ENCODE measurements around the gene CARD18.

The CARD18 gene

GRCh38 chr11:105181521-105181920 lies 42.0 kb upstream of the CARD18 start:
- Histone ChIP-seq H3K4me3 (ENCODE audit: low read length) (no peak overlapping the region), H3K4me2 (ENCODE audit: low read depth, low read length) (no peak overlapping the region), H3K36me3 (replicated peaks; ENCODE audit: insufficient read depth, low read length) (no peaks in the 10 kb centered on the region), H3K79me2 (ENCODE audit: low read length) (no peaks in the 10 kb centered on the region), H3F3A (ENCODE audit: insufficient read depth, low read length) (no peaks in the 10 kb centered on the region), H3K27ac (ENCODE audit: low read length) (no peak overlapping the region), H2AFZ (ENCODE audit: low read length) (no peak overlapping the region), H3K9me2 (replicated peaks; ENCODE audit: insufficient read depth, low read length) (no peaks in the 10 kb centered on the region), H3K9me3 (replicated peaks; ENCODE audit: insufficient read depth, low read length) (no peaks in the 10 kb centered on the region), H4K20me1 (ENCODE audit: insufficient read depth, low read length) (no peaks in the 10 kb centered on the region), H3K4me1 (ENCODE audit: low read length) (no peaks in the 10 kb centered on the region), H3K9ac (ENCODE audit: low read length) (no peak overlapping the region), H3K27me3 (replicated peaks; ENCODE audit: insufficient read depth, low read length) (no peaks in the 10 kb centered on the region)
- DNase-seq: no peak
- no peak for TF ChIP-seq EZH2phosphoT487 (IDR thresholded peaks at IDR 0.05; ENCODE audit: low read length)
- no peak for TF ChIP-seq EZH2 (optimal IDR thresholded peaks at IDR 0.05; ENCODE audit: low read depth, low read length)
- TF ChIP-seq, protein P1, sequence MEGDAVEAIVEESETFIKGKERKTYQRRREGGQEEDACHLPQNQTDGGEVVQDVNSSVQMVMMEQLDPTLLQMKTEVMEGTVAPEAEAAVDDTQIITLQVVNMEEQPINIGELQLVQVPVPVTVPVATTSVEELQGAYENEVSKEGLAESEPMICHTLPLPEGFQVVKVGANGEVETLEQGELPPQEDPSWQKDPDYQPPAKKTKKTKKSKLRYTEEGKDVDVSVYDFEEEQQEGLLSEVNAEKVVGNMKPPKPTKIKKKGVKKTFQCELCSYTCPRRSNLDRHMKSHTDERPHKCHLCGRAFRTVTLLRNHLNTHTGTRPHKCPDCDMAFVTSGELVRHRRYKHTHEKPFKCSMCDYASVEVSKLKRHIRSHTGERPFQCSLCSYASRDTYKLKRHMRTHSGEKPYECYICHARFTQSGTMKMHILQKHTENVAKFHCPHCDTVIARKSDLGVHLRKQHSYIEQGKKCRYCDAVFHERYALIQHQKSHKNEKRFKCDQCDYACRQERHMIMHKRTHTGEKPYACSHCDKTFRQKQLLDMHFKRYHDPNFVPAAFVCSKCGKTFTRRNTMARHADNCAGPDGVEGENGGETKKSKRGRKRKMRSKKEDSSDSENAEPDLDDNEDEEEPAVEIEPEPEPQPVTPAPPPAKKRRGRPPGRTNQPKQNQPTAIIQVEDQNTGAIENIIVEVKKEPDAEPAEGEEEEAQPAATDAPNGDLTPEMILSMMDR (IDR thresholded peaks at IDR 0.05; ENCODE audit: low read length): no peak

DNA sequence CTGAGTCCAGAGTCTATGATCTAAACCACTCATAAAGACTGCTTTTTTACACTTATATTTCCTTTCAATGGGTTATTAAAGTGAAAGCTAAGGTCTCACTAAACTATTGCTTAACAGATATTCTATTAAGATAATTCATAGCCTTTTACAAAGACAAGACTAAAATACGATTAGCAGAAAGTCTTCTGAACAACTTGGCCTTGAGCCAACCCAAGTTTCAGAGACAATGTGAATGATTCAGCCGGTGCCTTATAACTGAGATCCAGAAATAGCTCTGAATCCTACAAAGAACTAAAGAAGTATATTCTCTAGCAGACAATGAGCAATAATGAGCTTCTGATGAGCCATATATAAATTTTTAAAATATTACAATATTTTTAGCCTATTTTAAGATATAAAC lies 41.5 kb upstream of the CARD18 start:
- Histone ChIP-seq H3K4me2 (ENCODE audit: low read depth, low read length) (no peak overlapping the region), H4K20me1 (ENCODE audit: insufficient read depth, low read length) (no peaks in the 10 kb centered on the region), H3K4me3 (ENCODE audit: low read length) (no peak overlapping the region), H3K4me1 (ENCODE audit: low read length) (no peaks in the 10 kb centered on the region), H3K36me3 (replicated peaks; ENCODE audit: insufficient read depth, low read length) (no peaks in the 10 kb centered on the region), H3K27ac (ENCODE audit: low read length) (no peak overlapping the region), H3K9me3 (replicated peaks; ENCODE audit: insufficient read depth, low read length) (no peaks in the 10 kb centered on the region), H3K27me3 (replicated peaks; ENCODE audit: insufficient read depth, low read length) (no peaks in the 10 kb centered on the region), H2AFZ (ENCODE audit: low read length) (no peak overlapping the region), H3K9me2 (replicated peaks; ENCODE audit: insufficient read depth, low read length) (no peaks in the 10 kb centered on the region), H3K79me2 (ENCODE audit: low read length) (no peaks in the 10 kb centered on the region), H3F3A (ENCODE audit: insufficient read depth, low read length) (no peaks in the 10 kb centered on the region), H3K9ac (ENCODE audit: low read length) (no peak overlapping the region)
- TF ChIP-seq, protein P1 (IDR thresholded peaks at IDR 0.05; ENCODE audit: low read length): no peak
- TF ChIP-seq EZH2 (optimal IDR thresholded peaks at IDR 0.05; ENCODE audit: low read depth, low read length) (no peak), EZH2phosphoT487 (IDR thresholded peaks at IDR 0.05; ENCODE audit: low read length) (no peak)
- no peak for DNase-seq

DNA sequence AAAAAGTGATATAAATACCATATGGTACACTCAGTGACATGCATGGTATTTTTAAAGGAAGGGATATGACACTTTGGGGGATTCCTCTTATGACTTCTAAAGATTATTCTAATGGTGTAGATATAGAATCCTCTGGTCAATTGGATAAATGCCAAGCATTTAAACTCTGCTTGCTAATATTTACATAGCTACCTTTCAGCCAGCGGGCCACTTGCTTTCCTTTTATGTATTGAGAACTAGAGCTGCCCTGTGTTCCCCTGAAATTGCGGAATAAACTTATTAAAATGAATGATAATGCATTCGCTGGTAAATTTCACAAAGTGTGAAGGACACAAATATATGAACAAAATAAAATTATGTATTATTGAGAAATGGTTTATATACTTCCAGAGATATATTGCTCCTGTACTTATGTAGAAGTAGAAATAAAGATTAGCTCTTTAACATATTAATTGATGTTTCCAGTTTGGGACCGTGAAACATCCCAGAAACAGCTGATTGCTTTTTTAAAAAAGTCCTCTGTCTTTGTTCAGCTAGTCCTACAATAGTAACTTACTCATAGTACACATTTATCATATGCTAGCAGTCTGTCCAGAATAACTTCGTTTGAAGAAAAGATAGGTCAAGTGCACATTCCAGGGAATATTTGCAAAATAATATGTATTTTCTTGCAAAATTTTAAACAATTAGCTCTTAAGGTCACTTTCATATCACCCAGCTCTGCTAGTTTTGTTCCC lies 40.1 kb upstream of the CARD18 start:
- Histone ChIP-seq H3K27me3 (replicated peaks; ENCODE audit: insufficient read depth, low read length) (no peaks in the 10 kb centered on the region), H3K79me2 (ENCODE audit: low read length) (no peaks in the 10 kb centered on the region), H3K9ac (ENCODE audit: low read length) (no peak overlapping the region), H3K4me3 (ENCODE audit: low read length) (no peak overlapping the region), H3K9me3 (replicated peaks; ENCODE audit: insufficient read depth, low read length) (no peaks in the 10 kb centered on the region), H3K27ac (ENCODE audit: low read length) (no peak overlapping the region), H3K36me3 (replicated peaks; ENCODE audit: insufficient read depth, low read length) (no peaks in the 10 kb centered on the region), H3K9me2 (replicated peaks; ENCODE audit: insufficient read depth, low read length) (no peaks in the 10 kb centered on the region), H4K20me1 (ENCODE audit: insufficient read depth, low read length) (no peaks in the 10 kb centered on the region), H3K4me1 (ENCODE audit: low read length) (no peaks in the 10 kb centered on the region), H3K4me2 (ENCODE audit: low read depth, low read length) (no peak overlapping the region), H2AFZ (ENCODE audit: low read length) (no peak overlapping the region), H3F3A (ENCODE audit: insufficient read depth, low read length) (no peaks in the 10 kb centered on the region)
- DNase-seq: no peak
- TF ChIP-seq, protein P1 (IDR thresholded peaks at IDR 0.05; ENCODE audit: low read length): no peak
- TF ChIP-seq EZH2phosphoT487 (IDR thresholded peaks at IDR 0.05; ENCODE audit: low read length) (no peak), EZH2 (optimal IDR thresholded peaks at IDR 0.05; ENCODE audit: low read depth, low read length) (no peak)
